HG02571 (cell line): Measurements from ENCODE around the gene MMRN2.

ENCODE experiments used
- ATAC-seq: cut with Tn5 transposase; IDR thresholded peaks from one replicate; pipeline ENCODE4 v1.9.1; 2021; ENCODE audit warnings: mild to moderate bottlenecking, moderate library complexity; ENCODE audit not compliant: unreplicated experiment

MMRN2 gene

GRCh38 chr10:86969421-86970041 is 12.1 kb upstream of the MMRN2 start:
- no peak for ATAC-seq

DNA sequence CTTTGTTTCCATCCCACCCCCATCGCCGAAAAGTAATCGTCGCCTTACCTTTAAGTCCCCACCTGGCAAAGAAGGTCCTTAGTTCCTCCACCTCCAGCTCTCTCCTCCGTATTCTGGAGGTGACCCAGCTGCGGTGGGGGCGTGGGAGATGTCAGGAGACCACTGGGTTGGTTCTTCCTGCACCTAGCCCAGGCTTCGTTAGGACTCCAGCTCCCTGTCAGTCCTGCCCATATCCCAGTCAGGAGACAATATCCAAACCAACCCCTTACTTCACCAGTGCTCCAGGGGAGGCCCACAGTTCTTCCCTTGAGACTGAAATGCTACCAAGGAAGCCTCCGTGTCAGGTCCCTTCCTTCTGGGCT is 11.6 kb upstream of the MMRN2 start:
- ATAC-seq = no peak

DNA sequence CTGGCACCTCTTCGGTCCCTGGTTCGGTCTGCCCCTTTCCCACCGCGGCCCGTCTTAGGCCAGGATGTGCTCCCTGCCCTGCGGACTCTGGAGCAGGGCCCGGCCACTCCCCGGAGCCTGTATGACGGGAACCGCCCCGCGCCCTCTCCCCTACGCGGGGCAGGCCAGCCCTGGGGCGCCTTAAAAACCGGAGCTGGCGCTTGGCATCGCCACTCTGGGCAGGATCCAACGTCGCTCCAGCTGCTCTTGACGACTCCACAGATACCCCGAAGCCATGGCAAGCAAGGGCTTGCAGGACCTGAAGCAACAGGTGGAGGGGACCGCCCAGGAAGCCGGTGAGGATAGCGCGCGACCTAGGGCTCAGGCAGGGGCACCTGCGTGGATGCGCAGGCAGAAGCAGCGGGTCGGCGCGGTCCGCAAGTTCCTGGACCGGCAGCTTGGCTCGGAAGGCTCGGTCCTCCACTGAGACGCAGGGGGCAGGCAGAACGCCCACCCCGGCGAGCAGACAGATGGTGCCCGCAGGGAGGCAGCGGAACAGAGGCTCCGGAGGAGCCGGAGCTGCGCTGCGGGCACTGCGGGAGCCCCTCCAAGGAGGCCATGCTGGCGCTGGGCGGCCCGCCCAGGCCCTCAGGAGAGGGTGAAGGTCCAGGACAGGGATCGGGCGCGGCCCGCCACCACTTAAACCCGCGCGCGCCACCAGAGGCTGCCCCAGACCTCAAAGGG is 11.0 kb upstream of the MMRN2 start, which contains the start of gene ADIRF:
ADIRF (plus strand) TSS at position 212 of the 723 bp plus-strand sequence; CDS start at position 275, 63 bp downstream.
- no peak for ATAC-seq

- no peak for ATAC-seq
These were observed 10.1 kb upstream of the MMRN2 start for GRCh38 chr10:86967481-86967941.

GRCh38 chr10:86965986-86966654 is 8.7 kb upstream of the MMRN2 start:
- no peak for ATAC-seq

DNA sequence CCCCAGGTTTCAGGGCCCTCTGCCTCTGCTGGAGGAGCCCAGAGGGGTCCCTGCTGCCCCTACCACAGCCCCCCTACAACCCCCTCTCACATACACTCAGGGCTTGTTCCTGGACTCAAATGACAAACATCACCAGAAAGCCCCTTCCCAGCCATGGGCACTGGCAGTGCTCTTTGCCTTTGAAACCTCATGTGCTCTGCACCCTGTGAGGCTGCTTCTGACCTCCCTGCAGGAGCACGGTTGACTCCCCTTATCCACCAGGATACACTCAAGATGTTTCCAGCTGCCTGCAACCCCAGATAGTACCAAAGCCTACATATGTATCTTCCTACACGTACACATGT is 7.4 kb upstream of the MMRN2 start:
- ATAC-seq = no peak

DNA sequence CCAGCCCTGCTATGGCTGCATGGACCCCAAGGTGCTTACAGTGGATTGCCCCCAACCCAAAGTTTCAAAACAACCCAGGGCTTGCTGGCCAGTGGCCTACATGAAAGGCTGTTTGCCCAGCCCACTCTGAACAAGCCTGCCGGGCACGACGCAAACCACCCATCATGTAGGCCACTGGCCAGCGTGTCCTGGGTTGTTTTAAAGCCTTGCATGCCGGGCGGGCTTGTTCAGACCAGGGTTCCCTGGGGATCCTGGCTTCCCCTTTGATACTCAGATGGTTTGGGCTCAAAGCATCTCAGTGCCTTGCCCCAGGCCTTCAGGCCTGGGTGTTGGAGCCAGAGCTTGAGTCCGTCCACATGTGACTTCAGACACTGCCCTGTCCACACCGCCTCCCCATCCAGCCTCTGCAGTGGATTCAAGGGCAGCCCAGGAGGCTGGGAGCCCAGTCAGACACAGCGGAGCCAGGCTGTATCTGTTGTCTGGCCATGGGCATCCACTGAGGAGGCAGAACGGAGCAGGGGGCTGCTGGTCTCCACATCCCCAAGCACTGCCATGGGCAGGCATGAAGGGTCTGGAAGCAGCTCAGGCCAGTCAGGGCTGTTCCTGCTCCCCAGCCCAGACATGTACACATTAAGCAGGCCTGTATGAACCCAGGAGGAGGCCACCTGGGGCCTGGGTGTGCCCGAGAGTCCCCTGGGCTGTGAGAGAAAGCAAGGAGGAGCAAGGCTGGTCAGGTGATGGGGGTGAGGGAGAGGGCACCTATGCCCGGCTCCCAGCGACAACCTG is 6.8 kb upstream of the MMRN2 start:
- no peak for ATAC-seq

DNA sequence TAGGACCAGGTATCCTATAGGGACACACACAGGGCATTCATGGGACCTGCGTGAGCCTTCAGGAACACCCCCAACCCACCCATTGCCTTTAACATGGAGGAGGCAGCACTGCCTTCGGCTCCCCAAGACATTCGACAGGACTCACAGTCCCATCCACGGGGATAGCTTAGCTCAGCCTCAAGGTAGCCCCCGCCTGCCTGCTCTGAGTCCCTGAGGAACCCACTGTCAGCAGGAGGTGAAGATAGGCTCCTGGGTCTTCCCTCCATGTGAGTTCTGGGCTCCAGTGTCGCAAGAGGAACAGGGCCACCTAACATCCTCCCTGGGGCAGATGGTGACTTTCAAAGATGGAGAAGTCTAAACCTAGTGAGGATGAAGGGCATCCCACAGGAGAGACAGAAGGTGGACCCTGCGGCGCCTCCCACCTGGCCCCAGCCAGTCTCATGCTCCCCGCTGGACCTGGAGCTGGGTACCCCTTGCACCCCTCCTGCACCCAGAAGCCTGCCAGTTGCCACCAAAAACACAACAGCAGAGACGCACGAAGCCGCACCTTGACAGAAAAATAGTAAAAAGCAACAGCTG is 6.0 kb upstream of the MMRN2 start:
- ATAC-seq = no peak

GRCh38 chr10:86962981-86963310 is 5.5 kb upstream of the MMRN2 start:
- ATAC-seq = no peak

GRCh38 chr10:86962136-86962980 is 4.9 kb upstream of the MMRN2 start:
- no peak for ATAC-seq

GRCh38 chr10:86961481-86962091 is 4.2 kb upstream of the MMRN2 start:
- no peak for ATAC-seq

GRCh38 chr10:86960863-86961434 is 3.5 kb upstream of the MMRN2 start:
- no peak for ATAC-seq

GRCh38 chr10:86960003-86960862 is 2.8 kb upstream of the MMRN2 start:
- peak; percentile 67 for ATAC-seq

DNA sequence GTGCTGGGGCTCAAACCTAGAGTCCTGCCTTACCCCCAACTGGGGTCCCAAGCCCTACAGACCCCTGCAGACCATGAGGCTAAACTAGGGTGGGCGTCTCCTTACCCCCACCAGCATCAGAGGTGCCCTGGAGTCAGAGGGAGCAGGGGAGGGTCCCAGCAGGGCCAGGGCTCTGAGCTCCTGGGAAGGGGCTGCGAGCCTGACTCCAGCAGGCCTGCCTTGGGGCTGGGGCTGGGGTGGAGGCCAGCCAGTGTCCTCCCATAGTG is 2.3 kb upstream of the MMRN2 start:
- ATAC-seq = no peak

- no peak for ATAC-seq
These were observed 1.7 kb upstream of the MMRN2 start for GRCh38 chr10:86958901-86959736.

DNA sequence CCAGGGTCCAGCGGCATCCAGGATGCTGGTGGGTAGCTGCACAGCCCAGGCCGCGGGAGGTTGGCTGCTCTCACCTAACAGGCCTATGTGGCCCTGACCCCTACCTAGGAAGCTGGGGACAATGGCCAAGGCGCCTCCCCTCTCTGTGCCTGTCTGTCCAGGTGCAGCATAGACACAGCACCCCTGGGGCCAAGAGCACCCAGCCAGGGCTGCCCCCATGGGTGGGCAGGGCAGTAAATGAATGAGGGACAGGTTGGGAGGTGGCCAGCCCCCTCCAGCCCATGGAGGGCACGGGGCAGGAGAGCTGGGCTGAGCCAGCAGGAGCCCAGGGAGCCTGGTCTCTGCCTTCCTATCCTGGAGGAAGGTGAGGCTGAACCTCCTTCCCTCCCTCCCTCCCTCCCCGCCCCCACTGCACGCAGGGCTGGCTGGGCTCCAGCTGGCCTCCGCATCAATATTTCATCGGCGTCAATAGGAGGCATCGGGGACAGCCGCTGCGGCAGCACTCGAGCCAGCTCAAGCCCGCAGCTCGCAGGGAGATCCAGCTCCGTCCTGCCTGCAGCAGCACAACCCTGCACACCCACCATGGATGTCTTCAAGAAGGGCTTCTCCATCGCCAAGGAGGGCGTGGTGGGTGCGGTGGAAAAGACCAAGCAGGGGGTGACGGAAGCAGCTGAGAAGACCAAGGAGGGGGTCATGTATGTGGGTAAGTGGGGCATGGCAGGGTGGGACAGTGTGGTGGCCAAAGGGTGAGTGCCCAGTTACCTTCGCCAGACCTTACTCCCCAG is 893 bp upstream of the MMRN2 start, which contains the start of gene SNCG:
SNCG (plus strand) TSS at position 484 of the 785 bp plus-strand sequence; CDS start at position 583, 99 bp downstream.
- no peak for ATAC-seq

DNA sequence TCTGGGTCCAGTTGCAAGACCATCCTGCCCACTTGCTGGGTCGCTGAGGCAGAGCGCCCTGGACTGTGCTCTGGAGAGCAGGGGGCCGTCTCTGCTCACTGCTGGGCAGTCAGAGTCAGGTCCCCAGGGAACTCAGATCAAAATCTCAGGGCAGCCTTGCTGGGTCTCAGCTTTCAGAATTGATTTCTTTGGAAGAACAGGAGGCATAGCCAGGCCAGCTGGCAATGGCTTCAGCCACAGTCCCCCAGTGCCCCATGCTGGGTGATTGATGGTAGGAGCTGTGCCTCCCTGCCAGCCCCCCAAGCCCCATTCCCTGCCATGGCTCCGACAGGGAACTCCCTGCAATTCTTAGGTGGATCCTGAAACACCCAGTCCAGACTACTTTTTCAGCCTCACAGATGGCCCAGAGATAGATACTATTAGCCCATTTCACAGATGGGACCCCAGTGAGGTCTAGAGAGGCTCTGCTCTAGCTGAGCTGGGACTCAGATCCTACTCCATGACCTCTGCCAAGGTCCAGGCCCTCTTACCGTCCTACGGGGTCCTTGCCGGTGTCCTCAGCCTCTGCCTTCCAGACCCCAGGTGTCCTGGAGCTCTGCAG is 467 bp downstream of the MMRN2 start:
- ATAC-seq = no peak
